GM23338 (cell line): ENCODE measurements around the gene NUAK2.
A peak's percentile ranks its signal among the peaks of the same experiment; 100 is the strongest.

Experiments
- EZH2 ChIP-seq: fragments of 200-600 bp; sonication (generic); IDR thresholded peaks from one replicate; pipeline ENCODE4 v1.8.0; 2017; ENCODE audit warnings: antibody characterized with exemption, mild to moderate bottlenecking, low read depth; ENCODE audit not compliant: unreplicated experiment
- EZH2phosphoT487 ChIP-seq: fragments of 200-600 bp; sonication (generic); IDR thresholded peaks from one replicate; pipeline ENCODE4 v1.8.1; 2018; ENCODE audit warnings: antibody characterized with exemption; ENCODE audit not compliant: unreplicated experiment
- NANOG ChIP-seq: IDR thresholded peaks from 2 replicates; pipeline ENCODE4 v1.6.1; 2016; ENCODE audit warnings: antibody characterized with exemption, borderline replicate concordance
- POLR2AphosphoS5 ChIP-seq: IDR thresholded peaks from 2 replicates; pipeline ENCODE4 v1.6.1; 2016; ENCODE audit warnings: antibody characterized with exemption, low read depth
- TF ChIP-seq, protein P1 (sequence below), 2 experiments: fragments of 200-600 bp in 1 of 2; sonication (generic) in 1 of 2; conservative IDR thresholded peaks; 2 replicates each; pipeline versions ENCODE4 v1.5.1 to v1.6.1; 2016 to 2017; ENCODE audit warnings: antibody characterized with exemption in 2 of 2, low read depth in 2 of 2, mild to moderate bottlenecking in 2 of 2, moderate library complexity in 1 of 2
- TF ChIP-seq, protein P2 (sequence below): IDR thresholded peaks from one replicate; pipeline ENCODE4 v1.6.1; 2018; ENCODE audit warnings: antibody characterized with exemption; ENCODE audit not compliant: unreplicated experiment
- TF ChIP-seq, protein P3 (sequence below): IDR thresholded peaks from 2 replicates; pipeline ENCODE4 v1.6.1; 2016; ENCODE audit warnings: antibody characterized with exemption
- TF ChIP-seq, protein P4 (sequence below): fragments of 250-450 bp; sonication (Bioruptor Pico); IDR thresholded peaks from 2 replicates; pipeline ENCODE4 v1.5.0; 2020; ENCODE audit warnings: mild to moderate bottlenecking, moderate library complexity

DNA sequence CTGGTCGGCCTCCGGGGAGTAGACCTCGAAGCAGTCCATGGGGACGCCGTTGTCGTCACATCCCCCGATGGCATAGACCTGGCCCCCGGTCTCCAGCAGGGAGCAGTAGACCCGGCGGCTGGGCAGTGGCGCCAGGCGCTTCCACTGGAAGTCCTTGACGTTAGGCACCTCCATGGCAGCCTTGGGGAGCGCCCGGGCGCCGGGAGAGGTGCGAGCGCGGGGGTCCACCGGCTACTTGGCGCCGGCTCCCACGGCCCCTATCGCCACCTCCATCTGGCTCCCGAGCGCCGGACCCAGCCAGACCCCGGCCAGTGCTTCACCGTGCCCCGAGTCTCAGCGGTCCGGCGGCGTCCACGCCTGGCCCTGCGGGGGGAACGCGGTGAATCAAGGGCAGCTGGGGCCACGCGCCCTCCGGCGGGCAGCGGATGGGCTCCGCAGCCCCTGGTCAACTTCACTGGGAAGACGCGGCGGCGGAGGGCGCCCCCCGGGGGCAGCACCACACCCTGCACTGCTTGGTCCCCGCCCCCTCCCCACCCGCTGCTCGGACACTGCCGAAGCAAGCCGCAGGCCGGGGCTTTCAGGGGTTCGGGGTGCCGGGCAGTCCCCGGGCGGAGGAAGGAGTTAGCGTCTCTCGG, 22.0 kb upstream of the NUAK2 start:
- no peak for TF ChIP-seq EZH2
- TF ChIP-seq, protein P1, sequence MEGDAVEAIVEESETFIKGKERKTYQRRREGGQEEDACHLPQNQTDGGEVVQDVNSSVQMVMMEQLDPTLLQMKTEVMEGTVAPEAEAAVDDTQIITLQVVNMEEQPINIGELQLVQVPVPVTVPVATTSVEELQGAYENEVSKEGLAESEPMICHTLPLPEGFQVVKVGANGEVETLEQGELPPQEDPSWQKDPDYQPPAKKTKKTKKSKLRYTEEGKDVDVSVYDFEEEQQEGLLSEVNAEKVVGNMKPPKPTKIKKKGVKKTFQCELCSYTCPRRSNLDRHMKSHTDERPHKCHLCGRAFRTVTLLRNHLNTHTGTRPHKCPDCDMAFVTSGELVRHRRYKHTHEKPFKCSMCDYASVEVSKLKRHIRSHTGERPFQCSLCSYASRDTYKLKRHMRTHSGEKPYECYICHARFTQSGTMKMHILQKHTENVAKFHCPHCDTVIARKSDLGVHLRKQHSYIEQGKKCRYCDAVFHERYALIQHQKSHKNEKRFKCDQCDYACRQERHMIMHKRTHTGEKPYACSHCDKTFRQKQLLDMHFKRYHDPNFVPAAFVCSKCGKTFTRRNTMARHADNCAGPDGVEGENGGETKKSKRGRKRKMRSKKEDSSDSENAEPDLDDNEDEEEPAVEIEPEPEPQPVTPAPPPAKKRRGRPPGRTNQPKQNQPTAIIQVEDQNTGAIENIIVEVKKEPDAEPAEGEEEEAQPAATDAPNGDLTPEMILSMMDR (conservative IDR thresholded peaks at IDR 0.05; ENCODE audit: low read depth in 2 of 2): peak; percentile 39 to 58; a peak in 3 of 4 replicates
- TF ChIP-seq POLR2AphosphoS5: no peak
- TF ChIP-seq, protein P2, sequence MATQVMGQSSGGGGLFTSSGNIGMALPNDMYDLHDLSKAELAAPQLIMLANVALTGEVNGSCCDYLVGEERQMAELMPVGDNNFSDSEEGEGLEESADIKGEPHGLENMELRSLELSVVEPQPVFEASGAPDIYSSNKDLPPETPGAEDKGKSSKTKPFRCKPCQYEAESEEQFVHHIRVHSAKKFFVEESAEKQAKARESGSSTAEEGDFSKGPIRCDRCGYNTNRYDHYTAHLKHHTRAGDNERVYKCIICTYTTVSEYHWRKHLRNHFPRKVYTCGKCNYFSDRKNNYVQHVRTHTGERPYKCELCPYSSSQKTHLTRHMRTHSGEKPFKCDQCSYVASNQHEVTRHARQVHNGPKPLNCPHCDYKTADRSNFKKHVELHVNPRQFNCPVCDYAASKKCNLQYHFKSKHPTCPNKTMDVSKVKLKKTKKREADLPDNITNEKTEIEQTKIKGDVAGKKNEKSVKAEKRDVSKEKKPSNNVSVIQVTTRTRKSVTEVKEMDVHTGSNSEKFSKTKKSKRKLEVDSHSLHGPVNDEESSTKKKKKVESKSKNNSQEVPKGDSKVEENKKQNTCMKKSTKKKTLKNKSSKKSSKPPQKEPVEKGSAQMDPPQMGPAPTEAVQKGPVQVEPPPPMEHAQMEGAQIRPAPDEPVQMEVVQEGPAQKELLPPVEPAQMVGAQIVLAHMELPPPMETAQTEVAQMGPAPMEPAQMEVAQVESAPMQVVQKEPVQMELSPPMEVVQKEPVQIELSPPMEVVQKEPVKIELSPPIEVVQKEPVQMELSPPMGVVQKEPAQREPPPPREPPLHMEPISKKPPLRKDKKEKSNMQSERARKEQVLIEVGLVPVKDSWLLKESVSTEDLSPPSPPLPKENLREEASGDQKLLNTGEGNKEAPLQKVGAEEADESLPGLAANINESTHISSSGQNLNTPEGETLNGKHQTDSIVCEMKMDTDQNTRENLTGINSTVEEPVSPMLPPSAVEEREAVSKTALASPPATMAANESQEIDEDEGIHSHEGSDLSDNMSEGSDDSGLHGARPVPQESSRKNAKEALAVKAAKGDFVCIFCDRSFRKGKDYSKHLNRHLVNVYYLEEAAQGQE: no peak
- TF ChIP-seq NANOG: no peak
- TF ChIP-seq, protein P3, sequence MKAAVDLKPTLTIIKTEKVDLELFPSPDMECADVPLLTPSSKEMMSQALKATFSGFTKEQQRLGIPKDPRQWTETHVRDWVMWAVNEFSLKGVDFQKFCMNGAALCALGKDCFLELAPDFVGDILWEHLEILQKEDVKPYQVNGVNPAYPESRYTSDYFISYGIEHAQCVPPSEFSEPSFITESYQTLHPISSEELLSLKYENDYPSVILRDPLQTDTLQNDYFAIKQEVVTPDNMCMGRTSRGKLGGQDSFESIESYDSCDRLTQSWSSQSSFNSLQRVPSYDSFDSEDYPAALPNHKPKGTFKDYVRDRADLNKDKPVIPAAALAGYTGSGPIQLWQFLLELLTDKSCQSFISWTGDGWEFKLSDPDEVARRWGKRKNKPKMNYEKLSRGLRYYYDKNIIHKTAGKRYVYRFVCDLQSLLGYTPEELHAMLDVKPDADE: no peak
- no peak for TF ChIP-seq EZH2phosphoT487
- TF ChIP-seq, protein P4, sequence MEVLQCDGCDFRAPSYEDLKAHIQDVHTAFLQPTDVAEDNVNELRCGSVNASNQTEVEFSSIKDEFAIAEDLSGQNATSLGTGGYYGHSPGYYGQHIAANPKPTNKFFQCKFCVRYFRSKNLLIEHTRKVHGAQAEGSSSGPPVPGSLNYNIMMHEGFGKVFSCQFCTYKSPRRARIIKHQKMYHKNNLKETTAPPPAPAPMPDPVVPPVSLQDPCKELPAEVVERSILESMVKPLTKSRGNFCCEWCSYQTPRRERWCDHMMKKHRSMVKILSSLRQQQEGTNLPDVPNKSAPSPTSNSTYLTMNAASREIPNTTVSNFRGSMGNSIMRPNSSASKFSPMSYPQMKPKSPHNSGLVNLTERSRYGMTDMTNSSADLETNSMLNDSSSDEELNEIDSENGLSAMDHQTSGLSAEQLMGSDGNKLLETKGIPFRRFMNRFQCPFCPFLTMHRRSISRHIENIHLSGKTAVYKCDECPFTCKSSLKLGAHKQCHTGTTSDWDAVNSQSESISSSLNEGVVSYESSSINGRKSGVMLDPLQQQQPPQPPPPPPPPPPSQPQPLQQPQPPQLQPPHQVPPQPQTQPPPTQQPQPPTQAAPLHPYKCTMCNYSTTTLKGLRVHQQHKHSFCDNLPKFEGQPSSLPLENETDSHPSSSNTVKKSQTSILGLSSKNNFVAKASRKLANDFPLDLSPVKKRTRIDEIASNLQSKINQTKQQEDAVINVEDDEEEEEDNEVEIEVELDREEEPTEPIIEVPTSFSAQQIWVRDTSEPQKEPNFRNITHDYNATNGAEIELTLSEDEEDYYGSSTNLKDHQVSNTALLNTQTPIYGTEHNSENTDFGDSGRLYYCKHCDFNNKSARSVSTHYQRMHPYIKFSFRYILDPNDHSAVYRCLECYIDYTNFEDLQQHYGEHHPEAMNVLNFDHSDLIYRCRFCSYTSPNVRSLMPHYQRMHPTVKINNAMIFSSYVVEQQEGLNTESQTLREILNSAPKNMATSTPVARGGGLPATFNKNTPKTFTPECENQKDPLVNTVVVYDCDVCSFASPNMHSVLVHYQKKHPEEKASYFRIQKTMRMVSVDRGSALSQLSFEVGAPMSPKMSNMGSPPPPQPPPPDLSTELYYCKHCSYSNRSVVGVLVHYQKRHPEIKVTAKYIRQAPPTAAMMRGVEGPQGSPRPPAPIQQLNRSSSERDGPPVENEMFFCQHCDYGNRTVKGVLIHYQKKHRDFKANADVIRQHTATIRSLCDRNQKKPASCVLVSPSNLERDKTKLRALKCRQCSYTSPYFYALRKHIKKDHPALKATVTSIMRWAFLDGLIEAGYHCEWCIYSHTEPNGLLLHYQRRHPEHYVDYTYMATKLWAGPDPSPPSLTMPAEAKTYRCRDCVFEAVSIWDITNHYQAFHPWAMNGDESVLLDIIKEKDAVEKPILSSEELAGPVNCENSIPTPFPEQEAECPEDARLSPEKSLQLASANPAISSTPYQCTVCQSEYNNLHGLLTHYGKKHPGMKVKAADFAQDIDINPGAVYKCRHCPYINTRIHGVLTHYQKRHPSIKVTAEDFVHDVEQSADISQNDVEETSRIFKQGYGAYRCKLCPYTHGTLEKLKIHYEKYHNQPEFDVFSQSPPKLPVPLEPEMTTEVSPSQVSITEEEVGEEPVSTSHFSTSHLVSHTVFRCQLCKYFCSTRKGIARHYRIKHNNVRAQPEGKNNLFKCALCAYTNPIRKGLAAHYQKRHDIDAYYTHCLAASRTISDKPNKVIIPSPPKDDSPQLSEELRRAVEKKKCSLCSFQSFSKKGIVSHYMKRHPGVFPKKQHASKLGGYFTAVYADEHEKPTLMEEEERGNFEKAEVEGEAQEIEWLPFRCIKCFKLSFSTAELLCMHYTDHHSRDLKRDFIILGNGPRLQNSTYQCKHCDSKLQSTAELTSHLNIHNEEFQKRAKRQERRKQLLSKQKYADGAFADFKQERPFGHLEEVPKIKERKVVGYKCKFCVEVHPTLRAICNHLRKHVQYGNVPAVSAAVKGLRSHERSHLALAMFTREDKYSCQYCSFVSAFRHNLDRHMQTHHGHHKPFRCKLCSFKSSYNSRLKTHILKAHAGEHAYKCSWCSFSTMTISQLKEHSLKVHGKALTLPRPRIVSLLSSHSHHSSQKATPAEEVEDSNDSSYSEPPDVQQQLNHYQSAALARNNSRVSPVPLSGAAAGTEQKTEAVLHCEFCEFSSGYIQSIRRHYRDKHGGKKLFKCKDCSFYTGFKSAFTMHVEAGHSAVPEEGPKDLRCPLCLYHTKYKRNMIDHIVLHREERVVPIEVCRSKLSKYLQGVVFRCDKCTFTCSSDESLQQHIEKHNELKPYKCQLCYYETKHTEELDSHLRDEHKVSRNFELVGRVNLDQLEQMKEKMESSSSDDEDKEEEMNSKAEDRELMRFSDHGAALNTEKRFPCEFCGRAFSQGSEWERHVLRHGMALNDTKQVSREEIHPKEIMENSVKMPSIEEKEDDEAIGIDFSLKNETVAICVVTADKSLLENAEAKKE: no peak
